Panc1 (cell line): ENCODE measurements around the gene MYLK. TPM values are rescaled to one million over a fixed set of nuclear protein-coding genes. Genes with fewer than 3 reads are reported as not detected.

Source experiments
- ATAC-seq: fragments of 200-7000 bp; cut with Tn5 transposase; 2 replicates; pipeline ENCODE4 v1.9.1; 2020; ENCODE audit warnings: mild to moderate bottlenecking, moderate library complexity
- BruUV-seq: library from RNA; stranded (reverse); fragments of 400-500 nt; replicated peaks from 2 replicates; lab custom pipeline; 2021; lab: Mats Ljungman, UMichigan
- CTCF ChIA-PET: fragments of 300-600 bp; sonication (Branson Sonifier 250); formaldehyde crosslinking; loops from one replicate; lab custom pipeline; 2022; ENCODE audit warnings: antibody characterized with exemption; lab: Charles Lee
- POLR2A ChIA-PET: fragments of 300-600 bp; sonication (Branson Sonifier 250); formaldehyde crosslinking; loops from one replicate; lab custom pipeline; 2022; ENCODE audit warnings: antibody characterized with exemption; lab: Charles Lee
- DNase-seq: peaks from one replicate; pipeline ENCODE4 v3.0.0-alpha.2; 2010; ENCODE audit warnings: low read depth, low spot score
- H3K27ac ChIP-seq: 2 replicates; pipeline ENCODE4 v1.5.1; 2011; ENCODE audit warnings: mild to moderate bottlenecking, low read length, inconsistent platforms
- H3K27me3 ChIP-seq: fragments of 200-500 bp; sonication (Bioruptor generic); 2 replicates; pipeline ENCODE4 v1.6.0; 2014; ENCODE audit warnings: low read length, inconsistent platforms; ENCODE audit not compliant: control insufficient read depth, insufficient read depth
- H3K36me3 ChIP-seq: fragments of 200-500 bp; sonication (Bioruptor generic); 2 replicates; pipeline ENCODE4 v1.5.1; 2014; ENCODE audit warnings: inconsistent platforms, mild to moderate bottlenecking, low read length, moderate library complexity; ENCODE audit not compliant: control insufficient read depth, insufficient read depth
- H3K4me1 ChIP-seq: 2 replicates; pipeline ENCODE4 v1.5.1; 2011; ENCODE audit warnings: inconsistent platforms, mild to moderate bottlenecking, low read length, moderate library complexity; ENCODE audit not compliant: control insufficient read depth, insufficient read depth
- H3K4me3 ChIP-seq, 2 experiments: 2 replicates each; pipeline ENCODE4 v1.5.1; 2011 to 2012; ENCODE audit warnings: low read depth in 2 of 2, low read length in 2 of 2, mild to moderate bottlenecking in 2 of 2, inconsistent platforms in 1 of 2, moderate library complexity in 1 of 2
- H3K9me3 ChIP-seq: fragments of 200-500 bp; sonication (Bioruptor generic); 2 replicates; pipeline ENCODE4 v1.5.1; 2014; ENCODE audit warnings: low read depth, mild to moderate bottlenecking, inconsistent platforms, low read length, moderate library complexity; ENCODE audit not compliant: control insufficient read depth, insufficient read depth
- CTCF ChIP-seq: fragments of 450-650 bp; IDR thresholded peaks from 2 replicates; pipeline ENCODE4 v1.5.1; 2017; ENCODE audit warnings: mild to moderate bottlenecking
- POLR2AphosphoS5 ChIP-seq: IDR thresholded peaks from 2 replicates; pipeline ENCODE4 v1.6.1; 2012; ENCODE audit warnings: mild to moderate bottlenecking, low read depth, low read length, moderate library complexity
- REST ChIP-seq, 2 experiments: IDR thresholded peaks; 2 replicates each; pipeline ENCODE4 v1.6.1; 2011 to 2012; ENCODE audit warnings: low read depth in 2 of 2, control low read depth in 1 of 2, low read length in 1 of 2, mild to moderate bottlenecking in 1 of 2, moderate library complexity in 1 of 2; ENCODE audit not compliant: insufficient read depth in 1 of 2
- SIN3A ChIP-seq: IDR thresholded peaks from 2 replicates; pipeline ENCODE4 v1.6.1; 2012; ENCODE audit warnings: low read depth, mild to moderate bottlenecking, low read length, moderate library complexity, borderline replicate concordance; ENCODE audit not compliant: insufficient read depth
- TCF7L2 ChIP-seq: IDR thresholded peaks from 2 replicates; pipeline ENCODE4 v1.6.1; 2011; ENCODE audit warnings: mild to moderate bottlenecking, low read depth, low read length, inconsistent platforms
- in situ Hi-C: cut with HindIII; loops from 2 replicates; pipeline ENCODE4 v1.10.0; 2016; ENCODE audit warnings: low sequenced_read_pairs, low pct_unique_long_range_greater_than_20kb
- intact Hi-C: fragments of 100-400 bp; cut with micrococcal nuclease; formaldehyde crosslinking; loops from one replicate; pipeline ENCODE4 v1.10.0; 2022; ENCODE audit not compliant: unreplicated experiment
- total RNA-seq: library from RNA; stranded (reverse); gene quantifications from one replicate; pipeline ENCODE4 v1.2.1, GENCODE V29; 2021; ENCODE audit not compliant: unreplicated experiment

Gene MYLK
- total RNA-seq, 1 experiment from 2014 or later: 29.7 TPM

GRCh38 chr3:123652342-123652984, 231.7 kb downstream of the MYLK start:
- intact Hi-C loops (loop anchor here (2.0 kb wide), 2 partner anchors 50 to 70 kb away; no protein-coding TSS in a partner anchor), in situ Hi-C loops (no loop called here)
- peak; percentile 43 for DNase-seq
- ChIA-PET CTCF (interaction anchor here (0.5 to 3.4 kb wide), 15 partner anchors 10 to 328 kb away, joined by 3 to 27 read pairs (median 4); no protein-coding TSS in a partner anchor), POLR2A (no interaction called here)
- H3K4me3 ChIP-seq: no peak overlapping the region
- TF ChIP-seq SIN3A: no peak
- peak; percentile 66 to 85 for TF ChIP-seq REST (IDR thresholded peaks at IDR 0.05; ENCODE audit: insufficient read depth in 1 of 2, low read depth in 2 of 2, low read length in 1 of 2)
- no peak for TF ChIP-seq TCF7L2
- TF ChIP-seq POLR2AphosphoS5: no peak
- peak; percentile 98 for TF ChIP-seq CTCF
- no peaks in the 10 kb centered on the region for H3K9me3 ChIP-seq
- H3K36me3 ChIP-seq: no peaks in the 10 kb centered on the region
- H3K4me1 ChIP-seq: no peaks in the 10 kb centered on the region
- no peaks in the 10 kb centered on the region for H3K27me3 ChIP-seq
- peak; percentile 96 for ATAC-seq
- no TSS peak for BruUV-seq
- no peak overlapping the region for H3K27ac ChIP-seq

- Histone ChIP-seq H3K9me3 (no peaks in the 10 kb centered on the region), H3K27me3 (no peaks in the 10 kb centered on the region), H3K4me1 (no peaks in the 10 kb centered on the region), H3K36me3 (no peaks in the 10 kb centered on the region), H3K4me3 (no peak overlapping the region), H3K27ac (no peak overlapping the region)
- ChIA-PET CTCF (interaction anchor here (0.5 to 3.4 kb wide), 10 partner anchors 9 to 72 kb away, joined by 3 to 27 read pairs (median 4); no protein-coding TSS in a partner anchor), POLR2A (no interaction called here)
- TF ChIP-seq REST (IDR thresholded peaks at IDR 0.05; ENCODE audit: insufficient read depth in 1 of 2, low read depth in 2 of 2, low read length in 1 of 2) (no peak), SIN3A (no peak), CTCF (no peak), TCF7L2 (no peak), POLR2AphosphoS5 (no peak)
- BruUV-seq: no TSS peak
- DNase-seq: no peak
- no peak for ATAC-seq
- in situ Hi-C loops: no loop called here
- intact Hi-C loops: loop anchor here (2.0 kb wide), 2 partner anchors 51 to 71 kb away; no protein-coding TSS in a partner anchor
These were observed 232.4 kb downstream of the MYLK start for GRCh38 chr3:123651449-123652341.
